NCI-H187 treated with DMSO at 0.1 percent for 48 hours (cell line): ENCODE results near the gene RAPGEF5.

Experiments used
- DNase-seq: peaks from one replicate; lab custom pipeline; 2025; lab: John Stamatoyannopoulos, UW

Gene RAPGEF5

DNA sequence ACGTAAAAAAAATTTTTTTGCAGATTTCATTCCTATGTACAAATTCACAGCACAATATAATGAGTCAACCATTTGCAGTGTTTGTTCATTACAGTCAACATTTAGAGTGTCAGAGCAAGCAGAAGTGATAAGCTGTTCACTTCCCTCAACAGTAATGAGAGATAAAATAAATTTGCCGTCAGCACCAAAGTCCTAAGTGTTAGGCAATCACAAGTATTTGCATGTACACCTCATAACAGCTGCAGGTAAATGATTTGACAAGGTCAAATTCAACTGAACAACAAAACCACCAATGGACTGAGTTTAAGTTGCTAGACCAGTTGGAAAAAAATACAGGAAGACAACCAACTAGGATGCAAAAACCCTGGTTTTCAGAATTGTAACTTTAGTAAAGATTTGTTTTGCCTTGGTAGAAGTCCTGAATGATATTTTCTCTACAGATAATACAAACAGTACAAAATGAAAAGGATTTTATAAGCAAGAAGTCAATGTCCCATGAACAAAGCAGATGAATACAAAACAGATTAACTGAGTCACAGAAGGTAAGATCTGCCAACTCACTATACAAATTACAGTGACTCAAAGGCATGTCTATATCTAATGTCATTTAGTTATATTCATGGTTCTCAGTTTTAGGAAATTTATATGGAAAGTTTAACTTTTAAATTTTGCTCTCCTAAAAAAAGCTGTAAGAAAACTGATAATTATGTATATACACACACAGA is 10.4 kb downstream of the RAPGEF5 start:
- no peak for DNase-seq

DNA sequence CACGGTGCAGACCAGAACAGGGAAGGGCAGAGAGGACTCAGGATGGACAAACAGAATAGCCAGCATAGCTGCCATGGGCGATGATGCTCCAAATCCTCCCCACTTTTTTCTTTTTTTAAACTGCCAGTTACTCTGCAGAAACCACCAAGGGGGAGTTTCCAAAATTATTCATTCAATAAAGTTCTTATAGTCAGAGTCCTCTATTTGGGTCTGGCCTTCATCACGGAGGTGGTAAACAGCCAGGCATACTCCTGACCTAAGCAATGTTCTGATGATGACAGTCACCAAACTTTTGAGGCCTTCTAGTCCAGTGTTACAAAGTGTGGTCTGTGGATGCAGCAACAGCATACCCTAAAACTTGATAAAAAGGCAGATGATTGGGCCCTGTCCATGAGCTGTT is 12.3 kb downstream of the RAPGEF5 start:
- DNase-seq, result no peak

DNA sequence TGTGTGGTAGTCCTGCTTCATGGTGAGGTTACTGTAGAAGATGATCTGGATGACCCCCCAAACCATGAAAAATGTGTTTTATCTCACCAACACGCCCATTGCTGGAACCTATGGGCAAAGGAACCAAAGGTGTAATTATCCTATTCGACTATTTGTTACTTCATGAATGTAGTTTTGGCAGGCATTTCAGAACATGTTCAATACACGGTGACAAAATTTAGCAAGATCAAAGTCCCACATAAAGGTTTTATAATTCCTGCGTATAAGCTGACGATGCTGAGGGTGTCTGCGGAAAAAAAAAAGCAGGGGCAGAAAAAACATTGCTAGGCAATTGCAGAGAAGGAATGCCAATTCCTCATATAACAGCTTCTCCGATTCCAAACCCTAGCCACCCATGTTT is 13.3 kb downstream of the RAPGEF5 start:
- no peak for DNase-seq

GRCh38 chr7:22343071-22343470 is 13.9 kb downstream of the RAPGEF5 start:
- DNase-seq, result no peak

- no peak for DNase-seq
These were observed 17.1 kb downstream of the RAPGEF5 start for GRCh38 chr7:22339725-22340390.

GRCh38 chr7:22338877-22339276 is 18.1 kb downstream of the RAPGEF5 start:
- DNase-seq, result peak; percentile 56

DNA sequence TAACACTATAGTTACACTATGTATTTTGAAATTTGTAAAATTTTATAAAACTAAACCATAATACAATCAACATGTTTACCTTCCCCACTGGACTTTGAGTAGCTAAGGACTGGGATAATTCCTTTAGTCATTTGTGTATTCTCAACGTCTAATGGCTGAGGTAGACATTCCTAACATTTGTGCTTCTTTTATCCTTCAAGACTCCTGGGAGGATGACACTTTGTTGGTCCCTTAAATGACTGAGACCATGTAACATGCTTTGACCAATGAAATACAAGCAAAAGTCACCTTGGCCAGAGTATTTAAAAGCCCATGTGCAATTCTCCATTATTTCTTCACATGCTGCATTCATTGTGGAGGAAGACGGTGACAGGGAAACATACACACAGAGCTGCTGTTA is 18.5 kb downstream of the RAPGEF5 start:
- no peak for DNase-seq

DNA sequence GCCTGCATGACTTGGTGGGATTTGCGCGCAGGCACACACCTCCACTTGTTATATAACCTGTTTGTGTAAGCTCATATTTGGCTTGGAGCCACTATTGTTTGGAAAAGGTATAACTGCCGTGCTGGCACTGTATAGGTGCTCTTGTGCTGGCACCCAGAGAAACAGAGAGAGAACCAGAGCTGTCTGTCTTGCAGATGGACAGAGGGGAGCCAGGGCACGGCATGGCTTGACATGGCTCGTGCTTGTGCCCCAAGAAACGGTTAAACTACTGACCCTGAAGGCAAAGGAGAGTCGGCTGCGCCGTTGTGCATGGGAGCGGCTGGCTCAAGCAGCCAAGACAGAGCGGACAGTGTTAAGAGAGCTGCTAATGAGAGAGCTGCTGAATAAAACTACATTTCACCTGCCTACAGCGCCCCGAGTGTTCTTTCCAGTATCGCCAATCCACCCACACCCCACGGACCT is 23.2 kb downstream of the RAPGEF5 start:
- DNase-seq, result no peak

DNA sequence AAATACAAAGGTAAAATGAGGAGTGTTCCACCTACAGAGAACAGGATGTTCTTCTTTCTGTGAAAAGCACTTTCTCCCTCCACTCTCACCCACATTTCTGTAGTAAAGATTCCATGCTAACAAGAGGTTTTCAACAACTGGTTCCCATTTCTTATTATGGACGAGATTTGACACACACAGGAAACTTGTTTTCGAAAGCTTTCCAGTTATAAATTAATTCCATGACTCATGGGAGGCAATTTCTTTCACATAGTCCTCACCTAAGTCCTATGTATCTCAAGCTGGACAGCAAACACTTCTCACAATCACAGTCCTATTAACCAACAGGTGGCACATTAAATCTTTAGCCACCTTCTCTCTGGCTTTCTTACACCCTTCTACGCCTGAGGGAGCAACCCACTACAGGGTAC is 24.5 kb downstream of the RAPGEF5 start:
- DNase-seq, result no peak

DNA sequence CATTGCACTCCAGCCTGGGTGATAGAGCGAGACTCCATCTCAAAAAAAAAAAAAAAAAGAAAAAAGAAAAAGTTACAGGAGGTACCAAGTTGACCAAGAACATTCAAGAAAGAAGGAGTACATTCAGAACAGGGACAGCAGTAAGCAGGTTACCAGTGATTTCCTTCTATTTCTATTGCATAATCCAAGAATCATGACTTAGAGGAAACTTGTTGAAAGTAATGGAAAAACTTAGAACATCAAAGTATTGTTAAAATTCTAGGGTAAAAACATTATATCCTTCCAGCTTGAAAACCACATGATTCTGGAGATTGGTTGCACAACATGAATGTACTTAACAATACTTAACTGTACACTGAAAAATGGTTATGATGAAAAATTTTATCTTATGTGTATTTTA is 25.2 kb downstream of the RAPGEF5 start:
- DNase-seq, result no peak

- no peak for DNase-seq
These were observed 26.1 kb downstream of the RAPGEF5 start for GRCh38 chr7:22330903-22331302.

- no peak for DNase-seq
These were observed 27.0 kb downstream of the RAPGEF5 start for GRCh38 chr7:22329816-22330524.

GRCh38 chr7:22326181-22326580 is 30.8 kb downstream of the RAPGEF5 start:
- no peak for DNase-seq

DNA sequence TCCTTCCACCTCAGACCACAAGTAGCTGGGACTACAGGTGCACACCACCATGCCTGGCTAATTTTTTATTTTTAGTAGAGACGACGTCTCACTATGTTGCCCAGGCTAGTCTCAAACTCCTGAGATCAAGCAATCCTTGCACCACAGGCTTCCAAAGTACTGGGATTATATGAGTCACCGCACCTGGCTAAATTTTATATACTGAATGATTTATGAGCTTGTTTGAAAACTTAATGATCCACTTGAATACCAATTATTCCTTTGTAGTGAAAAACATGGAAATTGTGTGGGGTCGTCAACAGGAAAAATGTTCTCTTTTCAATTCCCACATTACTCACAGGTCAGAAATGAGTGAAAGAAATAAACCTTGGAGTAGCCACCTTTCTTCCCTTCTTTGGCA is 31.3 kb downstream of the RAPGEF5 start:
- DNase-seq, result no peak

DNA sequence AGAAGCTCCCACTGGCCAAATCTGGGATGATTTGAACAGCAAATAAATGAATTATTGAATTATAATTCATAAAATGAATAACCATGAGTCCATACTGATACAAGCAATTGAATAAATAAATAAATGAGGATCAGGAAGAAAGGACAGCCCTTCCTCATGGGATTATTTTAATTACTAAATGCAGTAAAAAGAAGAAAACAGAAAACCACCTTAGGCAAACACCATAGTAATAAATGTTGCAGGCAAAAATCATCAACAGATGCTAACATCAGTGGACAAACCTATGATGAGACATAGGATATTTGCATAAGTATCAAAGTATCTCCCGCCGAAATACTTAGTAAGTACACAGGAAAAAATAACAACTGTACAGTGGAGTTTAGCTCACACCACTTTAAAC is 33.2 kb downstream of the RAPGEF5 start:
- DNase-seq, result no peak

- DNase-seq, result no peak
These were observed 36.5 kb downstream of the RAPGEF5 start for GRCh38 chr7:22320416-22320815.

DNA sequence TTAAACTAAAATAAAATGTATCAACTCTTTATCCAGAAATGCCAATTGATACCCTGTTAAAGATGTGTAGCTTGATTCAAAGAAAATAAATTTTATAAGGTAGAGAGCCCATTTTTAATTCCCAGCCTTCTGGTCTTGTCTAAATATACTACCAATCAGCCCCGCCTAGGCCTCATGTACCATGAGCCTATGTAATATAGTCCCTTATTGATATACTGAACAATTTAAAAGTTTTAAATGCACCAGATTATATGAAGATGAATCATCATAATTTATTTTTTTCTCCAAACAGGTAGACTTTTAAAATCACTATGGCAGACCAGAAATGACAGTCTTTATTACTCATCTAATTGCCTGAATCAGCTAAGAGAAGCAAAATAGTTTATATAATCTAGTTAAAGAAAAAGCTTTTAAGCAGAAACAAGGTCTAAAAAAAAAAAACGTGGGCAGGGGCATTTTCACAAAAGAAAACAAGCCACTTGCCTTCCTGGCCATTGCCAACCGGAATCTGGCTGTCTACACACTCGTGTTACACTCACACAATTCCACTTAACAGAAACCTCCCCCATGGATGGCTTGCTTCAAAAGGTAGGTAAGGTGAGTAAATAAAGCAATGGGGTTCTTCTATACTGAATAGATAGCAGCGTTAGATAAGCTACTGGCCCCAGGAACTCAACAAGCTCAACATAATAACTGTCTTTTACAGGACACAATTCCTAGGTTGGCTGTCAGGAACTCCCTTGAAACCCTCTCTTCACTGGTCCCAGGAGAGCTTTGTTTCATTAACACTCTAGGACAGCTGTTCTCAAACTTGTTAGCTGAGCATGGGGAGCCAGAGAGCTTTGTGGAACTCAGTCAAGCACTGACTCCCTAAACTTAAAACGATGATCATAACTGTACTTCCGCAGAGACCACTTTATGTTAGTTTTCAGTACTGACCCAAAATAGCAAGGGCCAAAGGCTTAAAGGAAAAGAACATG is 37.2 kb downstream of the RAPGEF5 start:
- peak; percentile 90 for DNase-seq

GRCh38 chr7:22318376-22318775 is 38.6 kb downstream of the RAPGEF5 start:
- no peak for DNase-seq

GRCh38 chr7:22317632-22318031 is 39.3 kb downstream of the RAPGEF5 start:
- DNase-seq, result no peak

DNA sequence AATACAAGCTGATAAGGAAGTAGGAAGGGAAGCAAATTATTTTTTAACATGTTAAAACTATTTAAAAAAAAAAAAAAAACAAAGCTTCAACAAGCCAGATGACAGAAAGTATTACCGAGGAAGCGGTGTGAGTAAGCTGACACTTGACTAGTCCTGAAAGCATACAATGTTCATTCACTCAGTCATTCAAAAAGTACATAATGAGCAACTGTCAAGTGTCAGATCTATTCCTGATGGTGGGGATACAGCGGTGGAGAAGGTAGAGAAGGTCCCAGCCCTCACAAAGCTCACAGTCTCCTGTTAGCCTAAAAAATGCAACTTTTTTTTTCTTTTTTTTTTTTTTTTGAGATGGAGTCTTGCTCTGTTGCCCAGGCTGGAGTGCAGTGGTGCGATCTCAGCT is 40.0 kb downstream of the RAPGEF5 start:
- no peak for DNase-seq

DNA sequence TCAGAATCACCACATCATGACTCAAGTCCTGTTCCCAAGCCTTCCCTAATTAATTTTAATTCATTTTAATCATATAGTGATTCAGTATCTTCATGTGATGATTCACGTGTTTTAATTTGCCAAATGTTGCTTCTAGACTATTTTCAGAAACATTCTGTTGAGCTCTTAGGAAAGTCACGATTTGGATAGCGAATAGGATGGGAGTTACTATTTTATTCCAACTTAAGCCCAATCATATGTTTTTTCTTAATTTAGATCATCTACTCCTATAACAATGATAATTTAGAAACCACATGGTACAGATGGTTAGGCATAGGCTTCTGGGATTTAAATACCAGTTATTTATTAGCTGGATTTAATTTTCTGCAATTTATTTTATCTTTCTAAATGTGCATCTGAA is 49.1 kb downstream of the RAPGEF5 start:
- DNase-seq, result no peak

- DNase-seq, result no peak
These were observed 51.2 kb downstream of the RAPGEF5 start for GRCh38 chr7:22305706-22306105.
